K562 (cell line): ENCODE results near the gene CCDC92. TPM values are rescaled to one million over a fixed set of nuclear protein-coding genes. Genes with fewer than 3 reads are reported as not detected.

Source experiments
- ATAC-seq: fragments of 200-7000 bp; cut with Tn5 transposase; 3 replicates; pipeline ENCODE4 v1.9.1; 2020; ENCODE audit warnings: moderate library complexity
- BruUV-seq: library from RNA; stranded (reverse); fragments of 400-500 nt; replicated peaks from 2 replicates; lab custom pipeline; 2021; lab: Mats Ljungman, UMichigan
- CTCF ChIA-PET: fragments of 300-600 bp; formaldehyde crosslinking; extraction: SDS; loops from one replicate; lab custom pipeline; 2021; ENCODE audit warnings: low intra/inter-chr PET ratio; lab: Yijun Ruan, JAX
- POLR2A ChIA-PET: fragments of 300-600, 350-650 bp; sonication (Branson Sonifier 250); formaldehyde crosslinking; extraction: SDS; loops from one replicate; lab custom pipeline; 2021; ENCODE audit warnings: antibody characterized with exemption, inconsistent platforms; lab: Yijun Ruan, JAX
- DNase-seq, 4 experiments: peaks; one replicate each; pipeline versions ENCODE4 v3.0.0 to v3.0.0-alpha.2; 2011 to 2018; ENCODE audit warnings: low spot score in 3 of 4, mixed read lengths in 3 of 4; ENCODE audit errors: extremely low read depth in 1 of 4
- FAIRE-seq: peaks from 2 replicates; lab custom pipeline; 2011; peaks lifted over from hg19 to GRCh38; lab: Jason Lieb, UNC
- H2AFZ ChIP-seq: 2 replicates; pipeline ENCODE4 v1.6.0; 2011; ENCODE audit warnings: low read depth, low read length, control low read depth, inconsistent platforms
- H3K27ac ChIP-seq: fragments of 200-600 bp; 3 replicates; pipeline ENCODE4 v1.8.0; 2011; ENCODE audit warnings: low read depth, mild to moderate bottlenecking, control low read depth, inconsistent platforms, low read length, moderate library complexity, mixed read lengths; ENCODE audit errors: extremely low read depth
- H3K27me3 ChIP-seq, 2 experiments: fragments of 300-600 bp in 1 of 2; 2 replicates in 1 of 2; 3 replicates in 1 of 2; pipeline versions ENCODE4 v1.6.0 to v1.8.0; 2011; ENCODE audit warnings: inconsistent platforms in 2 of 2, low read length in 2 of 2, mild to moderate bottlenecking in 1 of 2, mixed read lengths in 1 of 2, moderate library complexity in 1 of 2; ENCODE audit not compliant: control insufficient read depth in 2 of 2, insufficient read depth in 2 of 2
- H3K36me3 ChIP-seq: fragments of 300-600 bp; 3 replicates; pipeline ENCODE4 v1.8.0; 2011; ENCODE audit warnings: mild to moderate bottlenecking, low read length, inconsistent platforms; ENCODE audit not compliant: control insufficient read depth, insufficient read depth
- H3K4me1 ChIP-seq, 2 experiments: fragments of 200-600 bp in 1 of 2; replicated peaks in 1 of 2; 2 replicates in 1 of 2; 3 replicates in 1 of 2; pipeline versions ENCODE4 v1.5.1 to v1.8.0; 2011; ENCODE audit warnings: inconsistent platforms in 2 of 2, low read length in 2 of 2, mild to moderate bottlenecking in 1 of 2, mixed read lengths in 1 of 2, moderate library complexity in 1 of 2; ENCODE audit not compliant: control insufficient read depth in 2 of 2, insufficient read depth in 2 of 2
- H3K4me2 ChIP-seq: 2 replicates; pipeline ENCODE4 v1.6.1; 2011; ENCODE audit warnings: low read length, control low read depth, inconsistent platforms, mixed read lengths; ENCODE audit not compliant: insufficient read depth
- H3K4me3 ChIP-seq: fragments of 200-600 bp; sonication (generic), shearing (Covaris generic); 2 replicates; pipeline ENCODE4 v1.5.1; 2016; ENCODE audit warnings: control low read depth, inconsistent platforms
- H3K79me2 ChIP-seq: fragments of 200-600 bp; 3 replicates; pipeline ENCODE4 v1.8.0; 2011; ENCODE audit warnings: low read length, inconsistent platforms; ENCODE audit not compliant: control insufficient read depth, insufficient read depth
- H3K9ac ChIP-seq, 2 experiments: 2 replicates each; pipeline versions ENCODE4 v1.6.0 to v1.6.1; 2011; ENCODE audit warnings: low read depth in 2 of 2, low read length in 2 of 2, control low read depth in 1 of 2, inconsistent platforms in 1 of 2, mild to moderate bottlenecking in 1 of 2, mixed read lengths in 1 of 2; ENCODE audit not compliant: insufficient read depth in 1 of 2
- H3K9me1 ChIP-seq: one replicate; pipeline ENCODE4 v1.6.0; 2011; ENCODE audit warnings: inconsistent platforms, mild to moderate bottlenecking, low read length, moderate library complexity; ENCODE audit not compliant: control insufficient read depth, insufficient read depth
- H3K9me3 ChIP-seq: replicated peaks from 2 replicates; pipeline ENCODE4 v1.5.1; 2011; ENCODE audit warnings: low read depth, low read length, inconsistent platforms; ENCODE audit not compliant: control insufficient read depth, insufficient read depth
- H4K20me1 ChIP-seq: replicated peaks from 2 replicates; pipeline ENCODE4 v1.6.1; 2011; ENCODE audit warnings: low read length, inconsistent platforms, mixed read lengths; ENCODE audit not compliant: control insufficient read depth, insufficient read depth
- C11orf30 ChIP-seq: fragments of 450-650 bp; IDR thresholded peaks from 2 replicates; pipeline ENCODE4 v1.6.1; 2016; ENCODE audit warnings: low read depth, mild to moderate bottlenecking
- MAFF ChIP-seq: IDR thresholded peaks from 2 replicates; pipeline ENCODE4 v1.6.1; 2012; ENCODE audit warnings: low read length, improper control_type of control experiment
- ZBTB7A ChIP-seq: IDR thresholded peaks from 2 replicates; pipeline ENCODE4 v1.6.1; 2011; ENCODE audit warnings: low read depth, mild to moderate bottlenecking, low read length, moderate library complexity, borderline replicate concordance; ENCODE audit not compliant: control insufficient read depth
- ZNF316 ChIP-seq: fragments of 450-650 bp; IDR thresholded peaks from 2 replicates; pipeline ENCODE4 v1.6.1; 2016
- ZNF324 ChIP-seq: fragments of 250-450 bp; sonication (Bioruptor Pico); IDR thresholded peaks from 2 replicates; pipeline ENCODE4 v1.4.0; 2020; ENCODE audit warnings: mild to moderate bottlenecking
- WGBS: fragments of 100-300 bp; shearing (Covaris generic); methylation state at CpG from one replicate; pipeline ENCODE4 v1.1.6; 2016; ENCODE audit warnings: low coverage, mixed read lengths; ENCODE audit not compliant: insufficient coverage; ENCODE audit errors: missing lambda C conversion rate; 5-methylcytosine and 5-hydroxymethylcytosine counted together
- in situ Hi-C: fragments of 300-500 bp; cut with MboI; formaldehyde crosslinking; loops from 4 replicates; pipeline ENCODE4 v1.15.0; 2018; ENCODE audit warnings: inconsistent platforms, mixed read lengths
- intact Hi-C: fragments of 100-400 bp; cut with micrococcal nuclease; formaldehyde crosslinking; loops from 2 replicates; pipeline ENCODE4 v1.14.2; 2022
- polyA plus RNA-seq, 8 experiments: library from polyadenylated mRNA; depleted of rRNA in 4 of 8; stranded (reverse) in 5 of 8; unstranded in 3 of 8; fragments of >200 nt; fragmentation: Nextera tagmentation in 2 of 8; fragmentation: Illumina TruSeq in 1 of 8; extraction: Ambion mirVana in 2 of 8; extraction: Trizol in 1 of 8; gene quantifications; 2 replicates each; pipeline versions ENCODE4 v1.2.1 to v1.2.3, GENCODE V29; 2011 to 2014; ENCODE audit warnings: inconsistent platforms in 1 of 8, missing spikeins in 1 of 8
- total RNA-seq, 7 experiments: library from RNA; depleted of rRNA in 6 of 7; stranded (reverse); fragments of >200 nt in 6 of 7; fragmentation: Illumina TruSeq in 2 of 7; extraction: Trizol in 2 of 7; gene quantifications; 2 replicates each; pipeline versions ENCODE4 v1.2.1 to v1.2.3, GENCODE V29; 2011 to 2021; ENCODE audit warnings: low replicate concordance in 1 of 7
- TF ChIP-seq, protein P1 (sequence below), 2 experiments: fragments of 250-450 bp in 1 of 2; fragments of 450-650 bp in 1 of 2; sonication (Bioruptor Pico) in 1 of 2; IDR thresholded peaks; 2 replicates each; pipeline versions ENCODE4 v1.6.1 to v1.8.0; 2016 to 2021; ENCODE audit warnings: mild to moderate bottlenecking in 2 of 2, moderate library complexity in 2 of 2, missing compliant biosample characterization in 1 of 2, missing genetic modification characterization in 1 of 2

Gene CCDC92
- total and polyA plus RNA-seq, 9 of the 15 experiments (the other 6 are each of a cell fraction or from before 2014, with no cell fraction given), result 0.27 to 5.9 (median 2.1) TPM

GRCh38 chr12:124017064-124017463, 44.4 kb upstream of the CCDC92 start:
- no peaks in the 10 kb centered on the region for H3K9me1 ChIP-seq
- no peak overlapping the region for H3K27ac ChIP-seq
- no peaks in the 10 kb centered on the region for H4K20me1 ChIP-seq
- peaks cover 0 to 5% of the 10 kb centered on the region in 2 experiments; a peak in 2 of 5 replicates for H3K4me1 ChIP-seq
- 44% methylated on average over 2 of the region's 2 CpGs for WGBS
- H3K36me3 ChIP-seq, result peaks cover 15% of the 10 kb centered on the region; the same call in 1 of the 3 replicates
- no peak overlapping the region for H3K4me2 ChIP-seq
- H3K79me2 ChIP-seq, result no peaks in the 10 kb centered on the region
- no TSS peak for BruUV-seq
- ChIA-PET CTCF (interaction anchor here (0.6 kb wide), 1 partner anchor 1039 kb away, joined by 3 read pairs; no protein-coding TSS in a partner anchor), POLR2A (interaction anchor here (1.4 kb wide), 1 partner anchor 11 kb away, joined by 4 read pairs; no protein-coding TSS in a partner anchor)
- H3K27me3 ChIP-seq, result no peaks in the 10 kb centered on the region
- H3K9me3 ChIP-seq, result no peaks in the 10 kb centered on the region
- FAIRE-seq (no peak), DNase-seq (no peak), ATAC-seq (peak; percentile 35; the same call in 1 of the 3 replicates)
- H3K9ac ChIP-seq, result no peak overlapping the region
- in situ Hi-C loops, result no loop called here
- 0 out of 2 replicates have a peak, but pooled peaks have one; percentile 19 for TF ChIP-seq ZNF316
- no peak for TF ChIP-seq ZBTB7A
- TF ChIP-seq, protein P1, sequence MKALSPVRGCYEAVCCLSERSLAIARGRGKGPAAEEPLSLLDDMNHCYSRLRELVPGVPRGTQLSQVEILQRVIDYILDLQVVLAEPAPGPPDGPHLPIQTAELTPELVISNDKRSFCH (CRISPR knock-in tag; IDR thresholded peaks at IDR 0.05), result no peak
- TF ChIP-seq, protein P1 (tag; IDR thresholded peaks at IDR 0.05), result no peak
- no peak for TF ChIP-seq MAFF
- TF ChIP-seq ZNF324 (CRISPR knock-in tag), result no peak
- peak; percentile 26 for TF ChIP-seq C11orf30
- TF ChIP-seq, all 486 proteins: peak for 2
- Histone ChIP-seq H2AFZ (no peak overlapping the region), H3K4me3 (no peak overlapping the region)
- intact Hi-C loops, result no loop called here
